HEK293 (cell line): ENCODE data around the gene MTPN.

Experiments used
- CTCF ChIA-PET: fragments of 350-600 bp; formaldehyde crosslinking; extraction: SDS; loops from one replicate; lab custom pipeline; 2021; ENCODE audit warnings: antibody characterized with exemption; lab: Yijun Ruan, JAX
- POLR2A ChIA-PET: fragments of 300-600 bp; formaldehyde crosslinking; extraction: SDS; loops from one replicate; lab custom pipeline; 2020; ENCODE audit warnings: antibody characterized with exemption, inconsistent platforms; lab: Yijun Ruan, JAX
- H3K27ac ChIP-seq: fragments of 200-500 bp; sonication (Bioruptor generic); 2 replicates; pipeline ENCODE4 v1.5.1; 2014; ENCODE audit warnings: low read depth, low read length, control low read depth, inconsistent platforms; ENCODE audit errors: extremely low read depth
- H3K36me3 ChIP-seq, 2 experiments: fragments of 200-500 bp in 1 of 2; sonication (Bioruptor generic) in 1 of 2; 1 replicate in 1 of 2; 2 replicates in 1 of 2; pipeline ENCODE4 v1.5.1; 2014 to 2017; ENCODE audit warnings: inconsistent platforms in 2 of 2, low read length in 2 of 2; ENCODE audit not compliant: control insufficient read depth in 2 of 2, insufficient read depth in 1 of 2
- H3K4me1 ChIP-seq: fragments of 200-500 bp; sonication (Bioruptor generic); 2 replicates; pipeline ENCODE4 v1.5.1; 2014; ENCODE audit warnings: mild to moderate bottlenecking, low read length, inconsistent platforms; ENCODE audit not compliant: control insufficient read depth, insufficient read depth
- H3K4me3 ChIP-seq: 2 replicates; pipeline ENCODE4 v1.5.1; 2011; ENCODE audit warnings: low read depth, mild to moderate bottlenecking, control low read depth, low read length, moderate library complexity
- H3K9me3 ChIP-seq: fragments of 200-500 bp; sonication (Bioruptor generic); 2 replicates; pipeline ENCODE4 v1.5.1; 2014; ENCODE audit warnings: low read depth, low read length, inconsistent platforms; ENCODE audit not compliant: control insufficient read depth, insufficient read depth
- GLIS2 ChIP-seq: fragments of 450-650 bp; formaldehyde crosslinking; IDR thresholded peaks from 2 replicates; pipeline ENCODE4 v1.5.1; 2016; ENCODE audit warnings: missing biosample characterization, missing genetic modification characterization
- KLF1 ChIP-seq: fragments of 450-650 bp; formaldehyde crosslinking; IDR thresholded peaks from 2 replicates; pipeline ENCODE4 v1.5.1; 2016; ENCODE audit warnings: missing biosample characterization, missing genetic modification characterization
- KLF16 ChIP-seq: fragments of 450-650 bp; formaldehyde crosslinking; IDR thresholded peaks from 2 replicates; pipeline ENCODE4 v1.5.1; 2017; ENCODE audit warnings: missing biosample characterization, missing genetic modification characterization
- YY2 ChIP-seq: fragments of 450-650 bp; formaldehyde crosslinking; IDR thresholded peaks from 2 replicates; pipeline ENCODE4 v1.5.1; 2016; ENCODE audit warnings: missing biosample characterization, missing genetic modification characterization
- ZNF2 ChIP-seq: fragments of 450-650 bp; formaldehyde crosslinking; IDR thresholded peaks from 2 replicates; pipeline ENCODE4 v1.5.1; 2016; ENCODE audit warnings: missing biosample characterization, missing genetic modification characterization
- ZNF221 ChIP-seq: fragments of 450-650 bp; formaldehyde crosslinking; IDR thresholded peaks from 2 replicates; pipeline ENCODE4 v1.5.1; 2017; ENCODE audit warnings: missing biosample characterization, missing genetic modification characterization, borderline replicate concordance
- ZNF311 ChIP-seq: fragments of 450-650 bp; formaldehyde crosslinking; IDR thresholded peaks from 2 replicates; pipeline ENCODE4 v1.5.1; 2017; ENCODE audit warnings: missing biosample characterization, missing genetic modification characterization, borderline replicate concordance
- ZNF335 ChIP-seq: fragments of 450-650 bp; formaldehyde crosslinking; conservative IDR thresholded peaks from 2 replicates; pipeline ENCODE4 v1.5.1; 2016; ENCODE audit warnings: missing biosample characterization, missing genetic modification characterization
- ZNF416 ChIP-seq: fragments of 450-650 bp; formaldehyde crosslinking; IDR thresholded peaks from 2 replicates; pipeline ENCODE4 v1.5.1; 2016; ENCODE audit warnings: missing biosample characterization, missing genetic modification characterization
- TF ChIP-seq, protein P1 (sequence below): fragments of 450-650 bp; formaldehyde crosslinking; IDR thresholded peaks from 2 replicates; pipeline ENCODE4; 2016; ENCODE audit warnings: missing biosample characterization, missing genetic modification characterization
- TF ChIP-seq, protein P2 (sequence below): fragments of 450-650 bp; formaldehyde crosslinking; conservative IDR thresholded peaks from 2 replicates; pipeline ENCODE4 v1.5.1; 2016; ENCODE audit warnings: low read depth, missing biosample characterization, missing genetic modification characterization
- TF ChIP-seq, protein P3 (sequence below): sonication (generic); formaldehyde crosslinking; IDR thresholded peaks from 2 replicates; pipeline ENCODE4 v1.8.1; 2022; ENCODE audit warnings: mild to moderate bottlenecking, moderate library complexity, missing genetic modification reagents
- TF ChIP-seq, protein P4 (sequence below): fragments of 450-650 bp; formaldehyde crosslinking; IDR thresholded peaks from 2 replicates; pipeline ENCODE4 v1.5.1; 2016; ENCODE audit warnings: missing biosample characterization, missing genetic modification characterization, borderline replicate concordance
- TF ChIP-seq, protein P5 (sequence below): fragments of 450-650 bp; formaldehyde crosslinking; IDR thresholded peaks from 2 replicates; pipeline ENCODE4 v1.5.1; 2016; ENCODE audit warnings: missing biosample characterization, missing genetic modification characterization

The MTPN gene

DNA sequence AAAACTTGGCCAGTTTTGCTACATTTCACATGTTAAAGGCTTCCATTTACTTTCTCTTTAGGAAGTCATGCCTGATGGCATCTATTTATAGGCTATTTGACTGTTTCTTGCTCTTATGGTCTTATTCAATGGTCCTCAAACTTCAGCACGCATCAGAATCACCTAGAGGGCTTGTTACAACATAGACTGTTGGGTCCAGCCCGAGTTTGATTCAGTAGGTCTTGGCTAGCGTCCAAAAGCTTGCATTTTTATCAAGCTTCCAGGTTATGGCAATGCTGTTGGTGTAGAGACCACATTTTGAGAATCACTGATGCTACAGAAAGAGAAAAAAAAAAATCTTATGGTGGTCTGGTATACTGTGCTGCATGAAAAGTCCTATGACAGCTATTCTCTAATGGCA is 51.9 kb downstream of the MTPN start:
- TF ChIP-seq ZNF221 (tag by site-specific recombination), result no peak
- TF ChIP-seq ZNF2, result no peak
- TF ChIP-seq, protein P1, sequence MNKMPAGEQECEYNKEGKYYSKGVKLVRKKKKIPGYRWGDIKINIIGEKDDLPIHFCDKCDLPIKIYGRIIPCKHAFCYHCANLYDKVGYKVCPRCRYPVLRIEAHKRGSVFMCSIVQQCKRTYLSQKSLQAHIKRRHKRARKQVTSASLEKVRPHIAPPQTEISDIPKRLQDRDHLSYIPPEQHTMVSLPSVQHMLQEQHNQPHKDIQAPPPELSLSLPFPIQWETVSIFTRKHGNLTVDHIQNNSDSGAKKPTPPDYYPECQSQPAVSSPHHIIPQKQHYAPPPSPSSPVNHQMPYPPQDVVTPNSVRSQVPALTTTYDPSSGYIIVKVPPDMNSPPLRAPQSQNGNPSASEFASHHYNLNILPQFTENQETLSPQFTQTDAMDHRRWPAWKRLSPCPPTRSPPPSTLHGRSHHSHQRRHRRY (tag by site-specific recombination), result no peak
- TF ChIP-seq ZNF335, result no peak
- TF ChIP-seq KLF16 (tag by site-specific recombination), result no peak
- no peak for TF ChIP-seq ZNF311 (tag by site-specific recombination)
- TF ChIP-seq, protein P2, sequence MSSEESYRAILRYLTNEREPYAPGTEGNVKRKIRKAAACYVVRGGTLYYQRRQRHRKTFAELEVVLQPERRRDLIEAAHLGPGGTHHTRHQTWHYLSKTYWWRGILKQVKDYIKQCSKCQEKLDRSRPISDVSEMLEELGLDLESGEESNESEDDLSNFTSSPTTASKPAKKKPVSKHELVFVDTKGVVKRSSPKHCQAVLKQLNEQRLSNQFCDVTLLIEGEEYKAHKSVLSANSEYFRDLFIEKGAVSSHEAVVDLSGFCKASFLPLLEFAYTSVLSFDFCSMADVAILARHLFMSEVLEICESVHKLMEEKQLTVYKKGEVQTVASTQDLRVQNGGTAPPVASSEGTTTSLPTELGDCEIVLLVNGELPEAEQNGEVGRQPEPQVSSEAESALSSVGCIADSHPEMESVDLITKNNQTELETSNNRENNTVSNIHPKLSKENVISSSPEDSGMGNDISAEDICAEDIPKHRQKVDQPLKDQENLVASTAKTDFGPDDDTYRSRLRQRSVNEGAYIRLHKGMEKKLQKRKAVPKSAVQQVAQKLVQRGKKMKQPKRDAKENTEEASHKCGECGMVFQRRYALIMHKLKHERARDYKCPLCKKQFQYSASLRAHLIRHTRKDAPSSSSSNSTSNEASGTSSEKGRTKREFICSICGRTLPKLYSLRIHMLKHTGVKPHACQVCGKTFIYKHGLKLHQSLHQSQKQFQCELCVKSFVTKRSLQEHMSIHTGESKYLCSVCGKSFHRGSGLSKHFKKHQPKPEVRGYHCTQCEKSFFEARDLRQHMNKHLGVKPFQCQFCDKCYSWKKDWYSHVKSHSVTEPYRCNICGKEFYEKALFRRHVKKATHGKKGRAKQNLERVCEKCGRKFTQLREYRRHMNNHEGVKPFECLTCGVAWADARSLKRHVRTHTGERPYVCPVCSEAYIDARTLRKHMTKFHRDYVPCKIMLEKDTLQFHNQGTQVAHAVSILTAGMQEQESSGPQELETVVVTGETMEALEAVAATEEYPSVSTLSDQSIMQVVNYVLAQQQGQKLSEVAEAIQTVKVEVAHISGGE (tag by site-specific recombination), result no peak
- no peak for TF ChIP-seq GLIS2
- TF ChIP-seq, protein P3, sequence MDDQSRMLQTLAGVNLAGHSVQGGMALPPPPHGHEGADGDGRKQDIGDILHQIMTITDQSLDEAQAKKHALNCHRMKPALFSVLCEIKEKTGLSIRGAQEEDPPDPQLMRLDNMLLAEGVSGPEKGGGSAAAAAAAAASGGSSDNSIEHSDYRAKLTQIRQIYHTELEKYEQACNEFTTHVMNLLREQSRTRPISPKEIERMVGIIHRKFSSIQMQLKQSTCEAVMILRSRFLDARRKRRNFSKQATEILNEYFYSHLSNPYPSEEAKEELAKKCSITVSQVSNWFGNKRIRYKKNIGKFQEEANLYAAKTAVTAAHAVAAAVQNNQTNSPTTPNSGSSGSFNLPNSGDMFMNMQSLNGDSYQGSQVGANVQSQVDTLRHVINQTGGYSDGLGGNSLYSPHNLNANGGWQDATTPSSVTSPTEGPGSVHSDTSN, result no peak
- TF ChIP-seq, protein P4, sequence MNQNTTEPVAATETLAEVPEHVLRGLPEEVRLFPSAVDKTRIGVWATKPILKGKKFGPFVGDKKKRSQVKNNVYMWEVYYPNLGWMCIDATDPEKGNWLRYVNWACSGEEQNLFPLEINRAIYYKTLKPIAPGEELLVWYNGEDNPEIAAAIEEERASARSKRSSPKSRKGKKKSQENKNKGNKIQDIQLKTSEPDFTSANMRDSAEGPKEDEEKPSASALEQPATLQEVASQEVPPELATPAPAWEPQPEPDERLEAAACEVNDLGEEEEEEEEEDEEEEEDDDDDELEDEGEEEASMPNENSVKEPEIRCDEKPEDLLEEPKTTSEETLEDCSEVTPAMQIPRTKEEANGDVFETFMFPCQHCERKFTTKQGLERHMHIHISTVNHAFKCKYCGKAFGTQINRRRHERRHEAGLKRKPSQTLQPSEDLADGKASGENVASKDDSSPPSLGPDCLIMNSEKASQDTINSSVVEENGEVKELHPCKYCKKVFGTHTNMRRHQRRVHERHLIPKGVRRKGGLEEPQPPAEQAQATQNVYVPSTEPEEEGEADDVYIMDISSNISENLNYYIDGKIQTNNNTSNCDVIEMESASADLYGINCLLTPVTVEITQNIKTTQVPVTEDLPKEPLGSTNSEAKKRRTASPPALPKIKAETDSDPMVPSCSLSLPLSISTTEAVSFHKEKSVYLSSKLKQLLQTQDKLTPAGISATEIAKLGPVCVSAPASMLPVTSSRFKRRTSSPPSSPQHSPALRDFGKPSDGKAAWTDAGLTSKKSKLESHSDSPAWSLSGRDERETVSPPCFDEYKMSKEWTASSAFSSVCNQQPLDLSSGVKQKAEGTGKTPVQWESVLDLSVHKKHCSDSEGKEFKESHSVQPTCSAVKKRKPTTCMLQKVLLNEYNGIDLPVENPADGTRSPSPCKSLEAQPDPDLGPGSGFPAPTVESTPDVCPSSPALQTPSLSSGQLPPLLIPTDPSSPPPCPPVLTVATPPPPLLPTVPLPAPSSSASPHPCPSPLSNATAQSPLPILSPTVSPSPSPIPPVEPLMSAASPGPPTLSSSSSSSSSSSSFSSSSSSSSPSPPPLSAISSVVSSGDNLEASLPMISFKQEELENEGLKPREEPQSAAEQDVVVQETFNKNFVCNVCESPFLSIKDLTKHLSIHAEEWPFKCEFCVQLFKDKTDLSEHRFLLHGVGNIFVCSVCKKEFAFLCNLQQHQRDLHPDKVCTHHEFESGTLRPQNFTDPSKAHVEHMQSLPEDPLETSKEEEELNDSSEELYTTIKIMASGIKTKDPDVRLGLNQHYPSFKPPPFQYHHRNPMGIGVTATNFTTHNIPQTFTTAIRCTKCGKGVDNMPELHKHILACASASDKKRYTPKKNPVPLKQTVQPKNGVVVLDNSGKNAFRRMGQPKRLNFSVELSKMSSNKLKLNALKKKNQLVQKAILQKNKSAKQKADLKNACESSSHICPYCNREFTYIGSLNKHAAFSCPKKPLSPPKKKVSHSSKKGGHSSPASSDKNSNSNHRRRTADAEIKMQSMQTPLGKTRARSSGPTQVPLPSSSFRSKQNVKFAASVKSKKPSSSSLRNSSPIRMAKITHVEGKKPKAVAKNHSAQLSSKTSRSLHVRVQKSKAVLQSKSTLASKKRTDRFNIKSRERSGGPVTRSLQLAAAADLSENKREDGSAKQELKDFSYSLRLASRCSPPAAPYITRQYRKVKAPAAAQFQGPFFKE, result no peak
- no peak for TF ChIP-seq YY2 (tag by site-specific recombination)
- no peak for TF ChIP-seq ZNF416
- TF ChIP-seq, protein P5, sequence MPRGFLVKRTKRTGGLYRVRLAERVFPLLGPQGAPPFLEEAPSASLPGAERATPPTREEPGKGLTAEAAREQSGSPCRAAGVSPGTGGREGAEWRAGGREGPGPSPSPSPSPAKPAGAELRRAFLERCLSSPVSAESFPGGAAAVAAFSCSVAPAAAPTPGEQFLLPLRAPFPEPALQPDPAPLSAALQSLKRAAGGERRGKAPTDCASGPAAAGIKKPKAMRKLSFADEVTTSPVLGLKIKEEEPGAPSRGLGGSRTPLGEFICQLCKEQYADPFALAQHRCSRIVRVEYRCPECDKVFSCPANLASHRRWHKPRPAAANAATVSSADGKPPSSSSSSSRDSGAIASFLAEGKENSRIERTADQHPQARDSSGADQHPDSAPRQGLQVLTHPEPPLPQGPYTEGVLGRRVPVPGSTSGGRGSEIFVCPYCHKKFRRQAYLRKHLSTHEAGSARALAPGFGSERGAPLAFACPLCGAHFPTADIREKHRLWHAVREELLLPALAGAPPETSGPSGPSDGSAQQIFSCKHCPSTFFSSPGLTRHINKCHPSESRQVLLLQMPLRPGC (tag by site-specific recombination), result no peak
- TF ChIP-seq KLF1 (tag by site-specific recombination), result no peak
- H3K36me3 ChIP-seq, result peaks cover 0 to 19% of the 10 kb centered on the region in 2 experiments; a peak in 1 of 3 replicates
- ChIA-PET CTCF (no interaction called here), POLR2A (no interaction called here)
- no peak overlapping the region for H3K4me3 ChIP-seq
- H3K27ac ChIP-seq, result no peak overlapping the region
- H3K9me3 ChIP-seq, result no peaks in the 10 kb centered on the region
- H3K4me1 ChIP-seq, result no peaks in the 10 kb centered on the region
